NCI-H2196 (cell line): ENCODE data around the gene OSBPL9.
"Not testable (repeated sequence)": the region's sequence is repeated elsewhere in the genome, so short reads cannot be mapped to it uniquely, and the experiment has no call there.

Experiments
- DNase-seq: peaks from one replicate; lab custom pipeline; 2025; ENCODE audit not compliant: unreplicated experiment; lab: John Stamatoyannopoulos, UW

The OSBPL9 gene

DNA sequence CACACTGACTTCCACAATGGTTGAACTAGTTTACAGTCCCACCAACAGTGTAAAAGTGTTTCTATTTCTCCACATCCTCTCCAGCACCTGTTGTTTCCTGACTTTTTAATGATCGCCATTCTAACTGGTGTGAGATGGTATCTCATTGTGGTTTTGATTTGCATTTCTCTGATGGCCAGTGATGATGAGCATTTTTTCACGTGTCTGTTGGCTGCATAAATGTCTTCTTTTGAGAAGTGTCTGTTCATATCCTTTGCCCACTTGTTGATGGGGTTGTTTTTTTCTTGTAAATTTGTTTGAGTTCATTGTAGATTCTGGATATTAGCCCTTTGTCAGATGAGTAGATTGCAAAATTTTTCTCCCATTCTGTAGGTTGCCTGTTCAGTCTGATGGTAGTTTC lies 85.3 kb downstream of the OSBPL9 start:
- DNase-seq = not testable (repeated sequence)

GRCh38 chr1:51705035-51705434 lies 88.1 kb downstream of the OSBPL9 start:
- DNase-seq = no peak

- no peak for DNase-seq
Observed at GRCh38 chr1:51708911-51709760, 92.2 kb downstream of the OSBPL9 start.

- DNase-seq = no peak
Observed at GRCh38 chr1:51709951-51710350, 93.1 kb downstream of the OSBPL9 start.

DNA sequence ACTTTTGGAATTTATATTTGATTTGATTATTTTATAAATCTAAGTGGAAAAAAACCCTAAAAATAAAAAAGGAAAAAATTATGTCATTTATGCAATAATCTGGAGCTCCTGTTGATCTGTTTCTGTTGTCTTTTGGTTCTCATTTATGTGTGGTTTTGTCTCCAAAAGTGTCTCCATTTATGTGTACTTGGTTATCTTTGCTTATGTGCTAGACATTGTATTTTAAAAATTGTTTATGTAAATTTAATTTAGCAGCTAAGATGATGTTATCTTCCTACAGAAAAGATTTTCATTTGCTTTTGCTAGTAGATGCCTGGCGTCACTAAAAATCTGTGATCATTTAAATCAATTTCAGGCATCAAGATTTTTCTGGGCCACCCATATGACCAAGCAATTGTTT lies 95.7 kb downstream of the OSBPL9 start:
- DNase-seq = no peak

- DNase-seq = no peak
Observed at GRCh38 chr1:51714374-51715019, 97.6 kb downstream of the OSBPL9 start.

DNA sequence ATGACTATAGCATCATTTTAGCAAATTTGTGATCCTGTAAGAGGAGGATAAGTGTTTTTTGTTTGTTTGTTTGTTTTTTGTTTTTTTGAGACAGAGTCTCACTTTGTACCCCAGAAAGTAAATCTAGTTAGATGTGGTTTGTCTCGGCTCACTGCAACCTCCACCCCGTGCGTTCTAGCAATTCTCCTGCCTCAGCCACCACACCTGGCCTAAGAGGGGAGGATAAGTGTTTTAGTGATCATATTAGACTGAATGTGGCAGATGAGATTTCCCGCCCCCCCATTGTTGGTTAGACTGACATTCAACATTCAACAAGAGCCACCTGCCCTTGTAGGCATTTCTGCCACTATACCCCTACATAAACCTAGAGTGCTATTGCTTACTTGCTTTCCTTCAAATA lies 98.5 kb downstream of the OSBPL9 start:
- no peak for DNase-seq

DNA sequence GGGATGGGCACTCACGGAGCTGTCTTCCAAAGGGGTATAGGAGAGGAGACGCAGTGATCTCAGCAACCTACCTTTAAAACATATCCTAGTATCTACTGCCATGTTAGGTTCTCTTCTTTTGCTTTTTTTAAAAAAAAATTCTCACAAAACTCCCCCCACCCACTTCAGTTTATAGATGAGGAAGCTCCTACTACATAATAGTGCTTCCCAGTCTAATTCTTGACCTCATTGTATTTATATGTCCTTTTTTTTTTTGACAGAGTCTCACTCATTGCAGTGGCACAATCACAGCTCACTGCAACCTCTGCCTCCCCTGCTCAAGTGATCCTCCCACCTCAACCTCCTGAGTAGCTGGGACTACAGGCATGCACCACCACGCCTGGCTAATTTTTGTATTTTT lies 99.9 kb downstream of the OSBPL9 start:
- DNase-seq = no peak

GRCh38 chr1:51717842-51718241 lies 101.0 kb downstream of the OSBPL9 start:
- no peak for DNase-seq

- DNase-seq = no peak
Observed at GRCh38 chr1:51719146-51719545, 102.3 kb downstream of the OSBPL9 start.

DNA sequence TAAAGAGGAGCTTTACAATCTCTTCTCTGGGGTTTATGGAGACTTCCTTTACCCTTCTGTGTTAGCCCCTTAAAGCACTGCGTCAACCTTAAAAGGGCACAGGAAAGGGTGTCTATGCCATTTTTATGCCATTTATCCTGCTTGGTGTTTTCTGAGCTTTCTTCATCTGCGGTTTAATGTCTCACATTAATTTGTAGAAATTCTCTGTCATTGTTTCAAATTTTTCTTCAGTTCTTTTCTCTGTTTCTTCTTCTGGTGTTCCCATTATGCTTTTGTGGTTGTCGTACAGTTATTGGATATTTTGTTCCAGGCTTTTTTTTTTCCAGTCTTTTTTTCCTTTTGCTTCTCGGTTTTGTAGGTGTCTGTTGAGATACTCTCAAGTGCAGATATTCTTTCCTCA lies 107.9 kb downstream of the OSBPL9 start:
- DNase-seq = no peak

- no peak for DNase-seq
Observed at GRCh38 chr1:51726051-51726450, 109.2 kb downstream of the OSBPL9 start.

- DNase-seq = no peak
Observed at GRCh38 chr1:51726544-51727225, 109.8 kb downstream of the OSBPL9 start.

DNA sequence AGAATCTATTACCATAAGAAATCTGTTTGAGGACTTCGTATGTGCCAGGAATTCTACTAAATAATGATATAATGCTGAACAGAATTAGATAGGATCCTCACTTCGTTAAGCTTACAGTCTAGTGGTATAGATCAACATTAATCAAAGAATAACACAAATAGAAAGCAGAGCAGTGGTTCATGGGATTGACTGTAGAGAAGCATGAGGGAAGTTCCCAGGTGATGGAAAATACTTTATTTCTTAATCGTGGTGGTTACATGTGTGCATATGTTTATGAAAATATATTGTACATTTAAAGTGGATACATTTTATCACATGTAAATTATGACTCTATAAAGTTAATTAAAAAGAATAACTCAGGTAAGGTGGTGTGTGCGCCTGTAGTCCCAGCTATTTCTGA lies 110.5 kb downstream of the OSBPL9 start:
- no peak for DNase-seq

DNA sequence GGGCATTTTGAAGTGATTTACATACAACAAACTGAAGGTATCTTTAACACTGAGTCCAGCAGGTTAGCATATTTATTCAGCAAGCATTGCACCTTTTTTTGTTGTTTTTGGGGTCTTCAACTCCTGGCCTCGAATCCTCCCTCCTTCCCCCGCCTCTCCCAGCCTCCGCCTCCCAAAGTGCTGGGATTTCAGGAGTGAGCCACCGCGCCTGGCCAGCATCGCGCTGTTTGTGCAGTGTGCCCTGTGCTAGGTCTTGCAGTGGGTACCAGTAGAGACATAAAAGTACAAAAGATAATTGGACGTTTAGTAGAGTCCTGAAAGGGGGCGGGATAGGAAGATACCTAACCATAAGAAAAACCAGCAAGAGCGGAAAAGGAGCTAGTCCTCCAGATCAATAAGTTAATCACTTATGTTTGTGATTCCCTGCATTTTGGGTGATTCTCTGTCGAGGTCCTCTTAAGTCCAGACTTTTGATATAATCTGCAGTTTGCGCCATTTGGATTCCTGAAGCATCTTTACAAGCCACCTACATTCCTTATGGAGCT lies 111.8 kb downstream of the OSBPL9 start:
- no peak for DNase-seq

DNA sequence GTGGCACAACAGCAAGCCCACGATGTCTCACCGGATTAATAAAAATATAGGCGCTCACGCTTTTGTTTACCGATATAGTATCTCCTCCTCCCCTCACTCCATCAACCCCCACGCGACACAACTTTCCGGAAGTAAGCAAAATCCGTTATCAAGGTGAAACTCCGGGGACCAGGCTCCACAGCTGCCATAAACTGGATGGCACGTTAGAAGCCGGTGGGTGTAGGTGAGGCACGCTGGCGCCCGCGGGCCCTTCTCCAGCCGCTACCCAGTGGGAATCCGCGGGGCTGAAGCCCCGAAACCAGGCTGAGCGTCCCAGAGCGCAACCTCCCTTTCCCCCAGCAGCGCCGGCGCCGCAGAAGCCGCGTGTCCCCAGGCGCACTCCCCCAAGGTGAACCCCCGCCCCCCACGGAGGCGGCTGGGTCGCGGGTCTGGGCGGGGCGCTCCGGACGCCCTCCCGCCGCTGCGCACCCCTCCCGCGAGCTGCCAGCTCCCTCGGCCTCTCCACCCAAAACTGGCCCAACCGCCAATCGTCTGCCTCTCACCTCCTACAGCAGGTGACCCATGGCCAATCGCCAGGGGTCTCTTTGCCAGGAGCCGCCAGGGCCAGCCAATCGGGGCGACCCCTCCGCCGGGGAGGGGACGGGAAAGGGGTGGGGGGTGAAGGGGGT lies 112.4 kb downstream of the OSBPL9 start:
- peak; percentile 96 for DNase-seq

GRCh38 chr1:51729824-51730301 lies 113.0 kb downstream of the OSBPL9 start:
- DNase-seq = no peak

GRCh38 chr1:51731998-51732397 lies 115.1 kb downstream of the OSBPL9 start:
- no peak for DNase-seq

GRCh38 chr1:51732701-51733425 lies 116.0 kb downstream of the OSBPL9 start:
- DNase-seq = no peak

GRCh38 chr1:51733426-51733774 lies 116.5 kb downstream of the OSBPL9 start:
- DNase-seq = not testable (repeated sequence)
